HG02852 (cell line): Measurements from ENCODE around the gene SOD3.

ENCODE experiments used
- ATAC-seq: cut with Tn5 transposase; IDR thresholded peaks from one replicate; pipeline ENCODE4 v1.9.1; 2021; ENCODE audit warnings: mild to moderate bottlenecking, moderate library complexity; ENCODE audit not compliant: unreplicated experiment

The SOD3 gene

GRCh38 chr4:24840826-24841543, 45.6 kb downstream of the SOD3 start:
- ATAC-seq: no peak

- ATAC-seq: no peak
These were observed 47.0 kb downstream of the SOD3 start for GRCh38 chr4:24842356-24842755.

- no peak for ATAC-seq
These were observed 47.7 kb downstream of the SOD3 start for GRCh38 chr4:24843096-24843495.

GRCh38 chr4:24845132-24845531, 49.8 kb downstream of the SOD3 start:
- no peak for ATAC-seq

GRCh38 chr4:24845902-24846301, 50.5 kb downstream of the SOD3 start:
- ATAC-seq: no peak

GRCh38 chr4:24846716-24847115, 51.3 kb downstream of the SOD3 start:
- ATAC-seq: no peak

- no peak for ATAC-seq
These were observed 54.0 kb downstream of the SOD3 start for GRCh38 chr4:24849351-24849750.

GRCh38 chr4:24849756-24850155, 54.4 kb downstream of the SOD3 start:
- ATAC-seq: no peak
